NCI-H345 treated with DMSO at 0.1 percent for 48 hours (cell line): Measurements from ENCODE around the gene TOMM22.

Experiments
- DNase-seq: peaks from one replicate; lab custom pipeline; 2025; ENCODE audit not compliant: unreplicated experiment; lab: John Stamatoyannopoulos, UW

The TOMM22 gene

DNA sequence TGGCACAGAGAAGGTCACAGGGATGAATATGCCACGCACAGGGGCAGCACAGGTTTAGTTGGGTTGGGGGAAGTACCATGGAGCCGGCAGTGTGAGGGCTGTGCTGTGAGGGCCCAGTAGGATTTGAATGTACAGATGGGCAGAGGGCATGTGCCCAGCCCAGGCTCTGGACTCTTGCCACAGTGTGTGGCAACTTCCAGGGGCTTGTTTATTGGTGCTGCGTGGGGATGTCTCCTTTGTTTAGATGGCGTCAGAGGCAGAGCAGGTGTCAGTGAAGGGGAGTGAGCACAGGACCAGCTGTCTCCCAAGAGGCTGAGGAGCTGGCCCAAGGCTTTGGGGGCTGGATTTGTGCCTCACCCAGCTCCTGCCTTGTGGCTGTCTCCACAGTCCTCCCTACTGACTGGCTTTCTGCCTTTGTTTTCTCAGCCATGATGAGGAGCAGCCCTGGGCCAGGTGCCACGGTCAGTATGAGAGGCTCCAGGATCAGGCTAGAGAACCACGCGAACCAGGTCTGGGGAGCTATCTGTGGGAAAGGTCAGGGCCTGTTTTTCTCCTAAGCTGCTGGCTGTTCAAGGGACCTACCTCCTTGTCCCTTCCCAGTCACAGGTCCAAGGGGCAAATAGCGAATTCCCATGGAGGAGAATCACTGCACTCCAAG, 52.1 kb downstream of the TOMM22 start:
- DNase-seq = peak; percentile 40

DNA sequence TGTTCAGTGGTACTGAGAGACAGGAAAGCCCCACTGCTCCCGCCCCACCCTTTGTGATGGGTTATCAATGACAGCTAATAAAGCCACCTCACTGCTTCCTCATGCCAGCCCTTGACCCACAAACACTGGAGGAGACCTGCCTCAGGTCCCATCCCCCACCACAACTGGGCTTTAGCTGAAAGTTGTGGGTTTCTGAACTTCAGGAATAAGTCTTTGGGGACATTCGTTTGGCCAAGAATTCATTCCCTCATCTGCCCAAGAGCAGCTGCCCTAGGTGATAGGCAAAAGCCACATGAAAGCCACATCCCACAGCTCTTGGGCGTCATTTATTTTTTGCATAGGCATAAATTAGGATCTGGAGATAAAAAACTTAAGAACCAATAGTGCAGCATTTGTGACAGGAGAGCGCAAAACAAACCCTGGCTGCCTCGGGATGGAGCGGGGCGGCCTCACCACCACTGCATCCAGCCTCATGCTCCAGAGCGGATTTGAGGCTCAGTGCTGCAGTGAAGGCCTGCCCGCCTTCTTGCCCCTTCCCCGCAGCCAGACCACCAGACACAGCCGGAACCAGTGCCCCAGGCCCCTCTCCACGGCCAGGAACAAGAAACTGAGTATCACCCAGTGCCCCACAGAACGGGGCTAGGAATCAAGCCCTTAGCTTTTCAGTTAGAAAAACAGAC, 52.8 kb downstream of the TOMM22 start:
- DNase-seq = no peak
